Right kidney (tissue), 9 donors: ENCODE data around the gene ASB13.

Experiments used
- DNase-seq: peaks from one replicate; pipeline ENCODE4 v3.0.0-alpha.2; 2016
- long read RNA-seq, 8 donors: transcript quantifications; one replicate each; lab custom pipeline, GENCODE V29; 2026

The ASB13 gene
- long read RNA-seq, donor 1, transcript ASB13-201 (6 exons, 2,699 nt): major isoform, 6 of 16 reads
- long read RNA-seq, donor 1, partial matches to known transcripts: 9 of 16 reads
- long read RNA-seq, donor 1, other reads (novel, unspliced or antisense): 0 of 16 reads
- long read RNA-seq, donor 2, transcript ASB13-201 (6 exons, 2,699 nt): major isoform, 6 of 7 reads
- long read RNA-seq, donor 2, partial matches to known transcripts: 0 of 7 reads
- long read RNA-seq, donor 2, other reads (novel, unspliced or antisense): 0 of 7 reads
- long read RNA-seq, donor 3, transcript ASB13-201 (6 exons, 2,699 nt): major isoform, 5 of 14 reads
- long read RNA-seq, donor 3, partial matches to known transcripts: 9 of 14 reads
- long read RNA-seq, donor 3, other reads (novel, unspliced or antisense): 0 of 14 reads
- long read RNA-seq, donor 4, partial matches to known transcripts: 0 of 4 reads
- long read RNA-seq, donor 4, other reads (novel, unspliced or antisense): 0 of 4 reads
- long read RNA-seq, donor 5, transcript ASB13-201 (6 exons, 2,699 nt): major isoform, 6 of 6 reads
- long read RNA-seq, donor 5, partial matches to known transcripts: 0 of 6 reads
- long read RNA-seq, donor 5, other reads (novel, unspliced or antisense): 0 of 6 reads
- long read RNA-seq, donor 6, transcript ASB13-201 (6 exons, 2,699 nt): major isoform, 6 of 6 reads
- long read RNA-seq, donor 6, partial matches to known transcripts: 0 of 6 reads
- long read RNA-seq, donor 6, other reads (novel, unspliced or antisense): 0 of 6 reads
- long read RNA-seq, donor 7, transcript ASB13-201 (6 exons, 2,699 nt): major isoform, 12 of 12 reads
- long read RNA-seq, donor 7, partial matches to known transcripts: 0 of 12 reads
- long read RNA-seq, donor 7, other reads (novel, unspliced or antisense): 0 of 12 reads
- long read RNA-seq, donor 8, transcript ASB13-201 (6 exons, 2,699 nt): major isoform, 8 of 8 reads
- long read RNA-seq, donor 8, partial matches to known transcripts: 0 of 8 reads
- long read RNA-seq, donor 8, other reads (novel, unspliced or antisense): 0 of 8 reads

GRCh38 chr10:5666008-5666840 lies at the start of gene ASB13:
Gene ASB13, minus strand, starts transcription at chr10:5666595. Its CDS starts 44 bp downstream, at chr10:5666551.
- peak; percentile 66 for DNase-seq

DNA sequence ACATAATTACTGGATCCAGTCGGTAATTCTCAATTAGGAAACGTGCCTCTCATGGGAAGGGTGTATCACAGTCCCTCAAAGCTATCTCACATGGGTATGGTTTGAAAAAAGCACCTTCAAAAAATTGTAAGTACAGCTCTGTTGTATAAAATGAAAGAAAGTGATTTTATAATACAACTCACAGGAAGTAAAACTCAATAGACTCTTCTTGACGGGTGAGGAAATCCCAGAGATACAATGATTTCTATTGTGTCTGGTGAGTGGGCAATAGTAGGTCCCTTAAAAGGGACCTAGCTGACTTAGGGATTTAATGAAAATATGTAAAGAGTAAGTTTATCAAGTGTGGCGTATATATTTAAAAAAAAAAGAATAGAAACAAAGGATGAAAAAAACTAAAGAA lies 45.2 kb upstream of the ASB13 start:
- DNase-seq: no peak

- DNase-seq: no peak
Observed at GRCh38 chr10:5710859-5711258, 44.5 kb upstream of the ASB13 start.

DNA sequence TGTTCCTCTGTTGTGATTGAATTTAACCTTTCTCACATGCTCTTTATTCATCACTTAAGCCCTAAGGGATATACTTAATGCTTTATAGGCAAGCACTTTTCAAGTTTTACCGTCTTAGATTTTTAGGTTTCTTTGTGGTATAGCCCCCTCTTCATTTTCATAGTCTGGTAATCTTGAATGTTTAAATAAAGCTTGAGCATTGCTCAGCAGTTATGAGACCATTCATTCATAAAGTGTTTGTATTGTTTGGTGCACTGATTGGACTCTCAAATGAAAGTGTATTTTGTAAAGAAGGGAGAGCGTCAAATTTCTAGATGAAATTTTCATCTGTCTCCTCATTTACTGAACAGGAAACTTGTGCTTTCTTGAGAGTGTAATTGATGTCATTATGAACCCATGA lies 43.5 kb upstream of the ASB13 start:
- no peak for DNase-seq

GRCh38 chr10:5708356-5708755 lies 42.0 kb upstream of the ASB13 start:
- no peak for DNase-seq

- DNase-seq: no peak
Observed at GRCh38 chr10:5698062-5698461, 31.7 kb upstream of the ASB13 start.

GRCh38 chr10:5697342-5697741 lies 30.9 kb upstream of the ASB13 start:
- DNase-seq: no peak

DNA sequence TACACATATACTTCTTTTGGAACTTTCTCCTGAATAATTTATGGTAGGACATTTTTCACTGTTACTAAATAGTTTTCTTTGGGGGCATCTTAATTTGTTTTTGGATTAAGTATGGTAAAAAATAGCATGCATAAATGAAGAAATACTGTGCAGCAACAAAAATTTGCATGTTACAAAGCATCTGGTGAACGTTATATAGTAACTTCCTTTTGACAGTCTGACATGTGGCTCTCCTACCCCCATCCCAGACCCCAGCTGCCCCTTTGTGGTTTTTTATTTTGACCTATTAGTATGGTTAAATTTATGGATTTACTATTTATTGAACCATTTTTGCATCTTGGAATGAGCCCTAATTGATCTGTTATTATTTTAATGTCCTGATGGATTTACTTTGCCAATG lies 28.2 kb upstream of the ASB13 start:
- DNase-seq: no peak

DNA sequence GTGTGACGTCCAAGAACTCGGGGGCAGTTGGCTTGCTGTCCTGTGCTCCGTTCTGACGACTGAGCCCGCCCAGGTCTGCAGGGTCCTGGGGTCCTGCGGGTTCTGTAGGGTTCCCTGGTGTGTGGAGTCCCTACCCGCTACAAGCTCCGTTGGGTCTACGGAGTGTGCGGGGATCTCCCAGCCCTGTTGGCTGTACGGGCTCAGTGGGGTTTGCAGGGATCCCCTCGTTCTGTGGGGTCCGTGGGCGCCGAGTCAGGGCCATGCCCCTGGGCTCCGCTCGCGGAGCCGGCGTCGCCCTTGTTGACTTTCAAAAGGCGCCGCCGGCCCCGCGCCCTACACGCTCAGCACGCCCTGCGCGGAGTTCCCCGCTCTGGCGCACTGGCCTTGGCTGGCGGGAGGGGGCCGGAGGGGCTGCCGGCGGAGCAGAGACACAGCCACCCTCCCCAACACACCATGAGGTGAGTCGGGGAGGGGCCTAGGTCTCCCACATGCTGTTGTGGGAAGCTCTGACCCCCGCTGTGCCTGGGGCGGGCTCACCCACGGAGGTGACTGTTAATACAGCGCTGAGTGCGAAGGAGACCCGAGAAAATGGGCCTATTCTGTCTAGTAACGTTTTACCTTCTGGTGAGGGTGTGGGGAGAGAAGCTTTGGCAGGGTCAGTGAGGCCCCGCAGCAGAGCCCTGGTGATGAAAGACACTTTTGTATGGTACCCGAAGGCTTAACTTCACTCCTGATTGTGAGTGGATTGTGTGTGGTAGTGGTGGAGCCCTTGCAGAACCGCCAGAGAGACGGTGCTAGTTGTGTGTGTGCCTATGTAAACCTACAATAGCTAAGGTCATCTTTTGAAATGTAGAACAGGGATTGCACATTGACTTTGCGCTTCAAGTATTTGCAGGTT lies 26.3 kb upstream of the ASB13 start:
- DNase-seq: peak; percentile 73

DNA sequence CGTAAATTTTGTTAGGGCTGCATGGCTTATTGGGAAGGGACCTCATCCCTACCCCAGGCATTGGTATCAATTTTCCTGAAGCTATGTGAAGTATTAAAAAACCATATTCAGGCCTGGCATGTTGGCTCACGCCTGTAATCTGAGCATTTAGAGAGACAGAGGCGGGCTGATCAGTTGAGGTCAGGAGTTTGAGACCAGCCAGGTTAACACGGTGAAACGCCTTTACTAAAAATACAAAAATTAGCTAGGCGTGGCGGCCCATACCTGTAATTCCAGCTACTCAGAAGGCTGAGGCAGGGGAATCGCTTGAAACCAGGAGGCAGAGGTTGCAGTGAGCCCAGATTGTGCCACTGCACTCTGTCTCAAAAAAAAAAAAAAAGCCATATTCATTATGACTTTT lies 25.4 kb upstream of the ASB13 start:
- no peak for DNase-seq

GRCh38 chr10:5688587-5688986 lies 22.2 kb upstream of the ASB13 start:
- DNase-seq: no peak

- no peak for DNase-seq
Observed at GRCh38 chr10:5685764-5686240, 19.4 kb upstream of the ASB13 start.

DNA sequence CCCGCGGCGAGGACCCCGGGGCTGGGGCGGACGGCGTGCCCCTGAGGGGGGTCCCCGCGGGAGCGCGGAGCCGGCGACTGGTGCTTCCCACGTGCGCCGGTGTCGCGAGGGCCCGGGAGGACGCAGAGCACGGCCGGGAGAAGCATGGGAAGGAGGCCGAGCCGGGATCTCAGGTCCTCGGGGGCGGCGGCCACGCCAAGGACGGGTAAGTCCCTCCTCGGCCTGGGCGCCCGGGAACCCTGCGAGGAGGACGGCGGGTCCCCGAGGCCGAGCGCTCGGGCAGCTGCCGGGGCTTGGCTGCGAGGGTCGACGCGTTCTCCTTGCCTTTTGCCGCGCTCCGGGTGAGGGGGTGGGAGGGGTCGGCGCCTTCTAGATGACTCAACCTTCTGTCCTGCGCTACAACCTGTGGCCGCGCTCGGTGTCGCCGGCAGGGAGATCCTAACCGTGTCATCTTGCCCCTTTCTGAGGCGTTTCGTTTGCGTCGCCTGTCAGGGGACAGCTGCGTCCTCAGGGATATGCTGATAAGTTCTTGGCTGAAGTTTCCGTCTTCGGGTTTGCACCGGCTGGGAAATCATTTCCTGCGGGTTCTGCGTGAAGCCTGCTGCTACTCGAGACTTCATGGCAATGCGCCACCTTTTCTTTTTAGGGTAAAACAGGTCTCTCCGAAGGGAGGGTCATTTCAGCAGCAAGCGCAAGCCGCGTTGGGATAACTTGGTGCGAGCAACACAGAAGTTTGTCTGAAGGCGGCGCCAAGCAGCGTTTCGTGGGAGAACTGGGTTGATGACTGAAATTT lies 18.8 kb upstream of the ASB13 start:
- peak; percentile 87 for DNase-seq

DNA sequence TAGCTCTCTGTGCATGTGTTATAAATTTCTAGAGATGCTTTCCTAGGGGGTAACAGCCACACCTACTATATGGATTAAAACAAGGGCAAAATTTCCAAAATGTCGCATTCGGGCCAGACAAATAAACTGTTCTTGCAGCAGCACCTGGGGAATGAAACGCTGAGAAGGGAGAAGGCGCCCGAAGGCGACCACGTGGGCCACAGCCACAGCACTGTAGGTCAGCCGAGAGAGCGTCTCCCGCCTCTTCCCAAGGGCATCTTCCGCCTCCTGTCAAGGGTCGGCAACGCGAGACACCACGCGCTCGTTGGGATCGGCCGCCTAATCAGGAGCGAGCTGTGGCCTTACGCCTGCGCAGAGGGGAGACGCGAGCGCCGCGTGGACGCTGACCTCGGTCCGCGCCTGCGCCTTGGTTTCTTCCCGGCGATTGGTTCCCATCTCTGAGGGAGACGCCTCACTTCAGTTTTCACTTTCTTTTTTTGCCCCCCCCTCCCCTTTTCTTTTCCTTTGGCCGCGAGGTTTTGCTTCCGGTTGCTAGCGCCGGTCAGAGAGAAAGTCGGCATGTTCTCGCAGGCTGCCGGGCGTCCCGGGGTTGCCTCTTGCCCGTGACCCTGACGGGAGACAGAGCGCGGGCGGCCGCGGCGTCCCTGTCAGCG lies 18.0 kb upstream of the ASB13 start, which contains the start of gene TASOR2:
TASOR2 (plus strand) TSS at position 521 of the 653 bp plus-strand sequence. CDS start 35,805 bp downstream, outside the sequence.
- peak; percentile 90 for DNase-seq

GRCh38 chr10:5683065-5683464 lies 16.7 kb upstream of the ASB13 start:
- no peak for DNase-seq

GRCh38 chr10:5681930-5682329 lies 15.5 kb upstream of the ASB13 start:
- no peak for DNase-seq

- no peak for DNase-seq
Observed at GRCh38 chr10:5679606-5680005, 13.2 kb upstream of the ASB13 start.

DNA sequence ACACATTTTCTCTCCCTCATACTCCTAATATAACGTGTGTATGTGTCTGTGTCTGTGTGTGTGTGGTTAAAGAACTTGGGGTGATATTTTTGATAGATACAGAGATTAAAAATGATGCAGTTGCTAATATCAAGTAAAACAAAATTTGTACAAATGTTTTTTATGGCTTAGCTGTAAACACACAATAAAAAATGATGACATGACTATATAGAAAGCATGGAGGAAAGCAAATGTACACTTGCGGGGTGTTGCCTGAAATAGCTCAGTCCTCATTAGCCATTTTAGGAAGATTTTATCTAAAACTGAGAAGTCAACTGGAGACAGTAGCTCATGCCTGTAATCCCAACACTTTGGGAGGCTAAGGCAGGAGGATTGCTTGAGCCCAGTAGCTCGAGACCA lies 12.6 kb upstream of the ASB13 start:
- no peak for DNase-seq

DNA sequence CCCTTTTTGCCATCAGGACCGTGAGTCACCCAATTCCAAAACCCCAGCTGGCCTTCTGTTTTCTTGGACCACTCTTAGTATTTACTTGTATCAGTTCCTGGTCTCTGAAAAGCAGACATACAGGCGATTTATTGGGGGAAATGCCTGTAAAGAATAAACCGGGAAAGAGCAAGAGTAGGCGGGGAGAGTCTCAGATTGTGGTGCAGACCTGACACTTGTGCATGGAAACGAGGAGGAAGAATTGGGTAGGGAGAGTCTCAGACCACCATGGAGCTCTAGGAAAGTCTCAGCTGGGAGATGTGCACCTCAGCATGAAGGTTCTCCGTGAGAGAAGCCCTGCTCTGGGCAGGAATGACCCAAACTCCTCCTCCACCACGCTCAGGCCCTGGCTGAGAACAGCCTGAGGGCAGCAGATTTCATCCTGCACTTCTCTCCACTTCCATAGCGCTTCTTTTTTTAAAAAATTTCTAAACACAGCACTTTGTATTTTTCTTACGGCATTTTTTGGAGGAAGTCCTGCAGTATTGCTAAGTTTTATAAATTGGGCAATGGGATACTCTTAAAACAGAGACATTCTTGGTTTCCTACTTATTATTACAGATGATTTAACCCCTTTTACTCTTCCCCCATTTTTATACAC lies 12.1 kb upstream of the ASB13 start:
- DNase-seq: no peak
